Left cardiac atrium (tissue), 4 donors: ENCODE measurements around the gene CSH2. TPM values are rescaled to one million over a fixed set of nuclear protein-coding genes. Genes with fewer than 3 reads are reported as not detected.
"Not testable (repeated sequence)": the region's sequence is repeated elsewhere in the genome, so short reads cannot be mapped to it uniquely, and the experiment has no call there.

ENCODE experiments used
- ATAC-seq, 2 donors: fragments of 200-7000 bp; cut with Tn5 transposase; one replicate each; pipeline ENCODE4 v1.9.1; 2020; ENCODE audit warnings: mild to moderate bottlenecking in 2 of 2, moderate library complexity in 2 of 2
- DNase-seq: peaks from one replicate; pipeline ENCODE4 v3.0.0-alpha.2; 2020
- intact Hi-C, 2 donors: fragments of 100-400 bp; cut with DNase I; formaldehyde crosslinking; loops; one replicate each; pipeline versions ENCODE4 v1.14.1 to v1.15.1; 2022 to 2023
- total RNA-seq, 2 donors: library from RNA; stranded (reverse); fragmentation: NEBNext Ultra II Directional; extraction: Animal tissue kit (Norgen Biotek cat#: 25700); gene quantifications; one replicate each; pipeline ENCODE4 v1.2.1, GENCODE V29; 2021
- donor health status: DM: no; HTN: yes; CAD: no.
- donor health status: DM: no; HTN: yes; CAD: no; lungs with severe emphysema.
- donor health status: DM: yes; HTN: yes; CAD: no.
- donor health status: Dilated cardiomyopathy.

CSH2 gene
- total RNA-seq, 2 donors from 2014 or later, result not detected

DNA sequence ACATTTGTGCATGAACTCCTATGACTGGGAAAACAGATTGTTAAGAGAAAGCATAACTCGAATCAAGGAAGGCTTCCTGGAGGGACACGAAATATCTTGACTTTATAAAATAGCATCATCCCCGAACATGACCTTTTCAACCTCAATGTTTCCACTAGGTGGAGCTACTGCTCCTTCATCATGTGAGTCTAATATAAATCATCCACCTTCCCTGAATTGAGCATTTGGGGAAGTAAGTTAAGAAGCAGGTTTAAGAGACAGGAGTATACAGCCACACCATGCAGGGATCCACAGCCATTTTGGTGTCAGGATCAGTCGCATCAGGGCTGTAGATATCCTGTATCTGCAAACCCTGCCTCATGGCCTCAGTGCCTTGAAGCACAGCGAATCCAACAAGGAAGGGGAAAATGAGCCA is 30.3 kb upstream of the CSH2 start:
- DNase-seq, intact Hi-C loops, ATAC-seq: not testable (repeated sequence)

DNA sequence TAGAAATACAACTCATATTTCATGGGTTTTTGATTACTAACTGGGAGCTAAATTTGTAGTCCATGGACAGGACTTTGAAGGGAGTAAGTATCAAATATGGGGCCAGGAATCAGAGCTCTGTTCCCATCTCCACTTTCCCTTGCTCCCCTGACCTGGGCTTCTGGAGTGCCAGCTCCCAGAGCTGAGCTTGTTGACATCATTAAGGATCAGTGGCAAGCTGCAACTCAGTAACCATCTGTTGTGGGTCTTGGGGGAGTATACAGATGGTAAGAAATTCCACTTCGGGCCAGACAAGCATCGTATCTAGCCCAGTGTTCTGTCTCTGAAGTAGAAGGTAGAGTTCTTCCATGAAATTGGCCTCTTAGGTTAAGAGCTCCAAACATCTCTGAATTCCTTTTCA is 28.5 kb upstream of the CSH2 start:
- DNase-seq, intact Hi-C loops, ATAC-seq: not testable (repeated sequence)

DNA sequence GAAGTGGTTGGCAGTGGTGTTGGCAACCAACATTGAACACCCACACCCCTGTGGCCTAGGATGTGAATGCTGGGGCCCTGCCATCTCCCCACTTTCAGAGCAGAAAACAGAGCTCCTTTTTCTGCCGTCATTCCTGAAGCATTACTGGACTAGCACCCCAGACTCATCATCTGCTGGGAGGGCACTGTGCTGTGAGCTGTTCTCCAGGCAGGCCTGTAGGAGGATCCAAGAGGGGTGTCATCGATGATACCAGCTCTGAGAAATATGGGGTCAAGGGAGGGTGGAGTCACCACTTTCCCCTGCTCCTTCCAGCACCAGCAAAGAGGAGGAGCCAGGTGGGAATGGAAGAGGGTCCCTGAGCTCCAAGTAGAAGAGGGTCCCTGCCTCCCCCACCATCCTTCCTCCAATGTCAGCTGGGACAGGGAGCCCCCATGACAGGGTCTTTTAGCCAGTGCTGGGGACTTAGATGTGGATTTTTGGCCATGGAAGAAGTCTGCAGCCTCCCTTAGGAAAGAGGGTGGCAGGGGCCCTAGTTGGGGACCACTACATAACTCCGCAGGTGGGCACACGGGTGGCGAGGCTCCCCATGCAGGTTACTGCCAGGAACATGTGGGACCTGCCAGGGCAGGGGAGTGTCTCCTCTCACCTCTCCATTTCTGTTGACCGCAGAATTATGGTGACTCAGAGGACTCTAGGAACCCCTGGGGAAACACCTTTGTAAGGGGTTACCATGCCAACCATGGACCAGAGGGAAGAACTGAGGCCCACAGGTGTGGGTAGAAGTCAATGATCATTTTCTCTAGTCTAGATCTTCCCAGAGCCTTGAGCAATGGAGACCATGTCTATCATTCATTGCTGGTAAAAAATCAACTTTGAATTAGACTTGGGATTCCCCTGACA is 25.7 kb upstream of the CSH2 start:
- DNase-seq, ATAC-seq, intact Hi-C loops: not testable (repeated sequence)

DNA sequence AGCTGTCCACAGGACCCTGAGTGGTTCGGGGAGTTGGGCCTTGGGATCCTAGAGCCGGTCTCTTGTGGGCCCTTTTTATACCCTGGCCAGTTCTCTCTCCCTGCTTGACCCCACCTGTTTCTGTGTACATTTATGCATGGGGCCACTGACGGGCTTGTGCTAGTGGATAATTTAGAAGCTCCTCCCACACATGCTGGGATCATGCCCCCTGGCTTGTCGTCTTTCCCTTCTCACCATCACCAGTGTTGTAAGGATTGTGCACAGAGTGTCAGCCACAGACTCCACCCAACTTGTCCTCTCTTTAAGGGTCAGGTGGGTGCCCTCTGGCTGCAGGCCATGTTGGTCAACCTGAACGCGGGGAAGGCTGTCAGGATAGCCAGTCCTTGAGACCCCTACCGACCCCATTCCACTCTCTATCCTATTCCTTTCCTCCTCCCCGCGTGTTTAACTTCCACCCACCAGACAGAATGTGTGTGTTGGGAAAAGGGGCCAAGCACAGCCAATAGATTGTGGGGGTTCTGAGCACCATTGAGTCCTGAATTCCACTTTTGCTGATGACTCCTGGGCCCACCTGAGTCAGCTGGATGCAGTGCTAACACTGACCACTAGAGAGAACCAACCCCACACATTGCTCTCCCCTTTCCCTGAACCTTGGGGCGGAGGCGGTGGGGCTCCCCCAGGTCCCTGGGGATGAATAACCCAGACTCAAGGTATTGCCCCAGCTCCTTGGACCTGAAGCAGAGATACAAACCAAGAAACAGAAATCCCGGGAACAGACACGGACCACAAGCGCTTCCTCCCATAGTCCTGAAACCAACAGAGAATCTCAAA is 23.3 kb upstream of the CSH2 start, which contains the start of gene CSH1:
TSS of gene CSH1 (minus strand) at position 51 of the 831 bp plus-strand sequence. CDS start 63 bp downstream, outside the sequence.
- ATAC-seq, intact Hi-C loops, DNase-seq: not testable (repeated sequence)

DNA sequence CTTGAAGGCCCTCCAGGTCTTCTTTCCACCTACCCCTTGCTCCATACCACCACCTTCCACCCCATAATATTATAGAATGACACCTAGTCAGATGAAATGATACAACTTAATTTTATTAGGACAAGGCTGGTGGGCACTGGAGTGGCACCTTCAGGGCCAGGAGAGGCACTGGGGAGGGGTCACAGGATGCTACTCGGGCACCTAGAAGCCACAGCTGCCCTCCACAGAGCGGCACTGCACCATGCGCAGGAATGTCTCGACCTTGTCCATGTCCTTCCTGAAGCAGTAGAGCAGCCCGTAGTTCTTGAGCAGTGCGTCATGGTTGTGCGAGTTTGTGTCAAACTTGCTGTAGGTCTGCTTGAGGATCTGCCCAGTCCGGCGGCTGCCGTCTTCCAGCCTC is 21.3 kb upstream of the CSH2 start:
- intact Hi-C loops, DNase-seq, ATAC-seq: not testable (repeated sequence)

DNA sequence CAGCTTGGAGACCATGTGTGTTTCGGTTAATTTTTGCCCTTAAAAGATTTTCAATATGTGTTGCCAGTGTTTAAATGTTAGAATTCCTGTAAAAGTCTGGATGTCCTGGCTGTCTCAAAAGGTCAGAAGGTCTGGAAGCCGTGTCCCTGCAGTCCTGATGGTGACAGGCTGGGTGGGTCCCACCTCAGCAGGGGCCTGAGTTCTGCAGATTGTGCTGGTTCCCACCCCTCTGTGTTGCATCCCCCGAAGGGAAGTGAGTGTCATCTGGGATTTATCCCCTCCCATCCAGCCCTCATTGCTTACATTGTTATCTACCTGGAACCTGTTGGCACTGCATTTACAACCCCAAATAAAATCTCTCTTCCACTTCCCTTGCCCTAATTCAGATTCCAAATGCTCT is 20.5 kb upstream of the CSH2 start:
- DNase-seq, ATAC-seq, intact Hi-C loops: not testable (repeated sequence)

DNA sequence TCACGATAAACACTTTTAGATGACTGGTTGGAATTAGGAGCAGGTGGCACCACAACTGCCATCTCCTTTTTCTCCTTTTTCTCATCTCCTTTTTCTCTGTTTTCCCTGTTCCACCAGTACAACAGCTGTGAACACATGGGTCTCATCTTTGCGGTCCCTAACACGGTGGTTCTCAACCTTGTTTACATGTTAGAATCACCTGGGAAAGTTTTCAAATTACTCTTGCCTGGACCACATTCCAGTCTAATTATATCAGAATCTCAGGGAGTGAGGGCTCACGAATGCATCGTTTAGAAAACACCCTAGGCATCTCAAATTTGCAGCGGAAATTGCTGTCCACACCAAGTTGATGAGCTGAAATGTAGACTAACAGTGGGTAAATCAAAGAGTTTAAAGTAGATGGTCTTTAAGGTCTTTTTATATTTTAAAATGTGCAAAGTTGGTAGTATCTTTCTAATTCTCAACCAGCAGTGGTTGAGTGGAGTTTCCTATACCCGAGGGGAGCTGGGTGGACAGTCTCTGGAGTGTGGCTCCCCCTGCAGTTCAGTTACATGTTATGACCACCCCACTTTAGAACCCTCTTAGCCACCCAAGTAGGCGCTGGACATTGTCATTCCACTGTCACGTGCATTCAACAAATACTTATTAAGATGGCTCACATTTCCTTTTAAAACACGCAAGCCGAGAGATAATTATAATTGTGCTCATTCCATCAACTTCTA is 19.0 kb upstream of the CSH2 start:
- ATAC-seq, intact Hi-C loops, DNase-seq: not testable (repeated sequence)

DNA sequence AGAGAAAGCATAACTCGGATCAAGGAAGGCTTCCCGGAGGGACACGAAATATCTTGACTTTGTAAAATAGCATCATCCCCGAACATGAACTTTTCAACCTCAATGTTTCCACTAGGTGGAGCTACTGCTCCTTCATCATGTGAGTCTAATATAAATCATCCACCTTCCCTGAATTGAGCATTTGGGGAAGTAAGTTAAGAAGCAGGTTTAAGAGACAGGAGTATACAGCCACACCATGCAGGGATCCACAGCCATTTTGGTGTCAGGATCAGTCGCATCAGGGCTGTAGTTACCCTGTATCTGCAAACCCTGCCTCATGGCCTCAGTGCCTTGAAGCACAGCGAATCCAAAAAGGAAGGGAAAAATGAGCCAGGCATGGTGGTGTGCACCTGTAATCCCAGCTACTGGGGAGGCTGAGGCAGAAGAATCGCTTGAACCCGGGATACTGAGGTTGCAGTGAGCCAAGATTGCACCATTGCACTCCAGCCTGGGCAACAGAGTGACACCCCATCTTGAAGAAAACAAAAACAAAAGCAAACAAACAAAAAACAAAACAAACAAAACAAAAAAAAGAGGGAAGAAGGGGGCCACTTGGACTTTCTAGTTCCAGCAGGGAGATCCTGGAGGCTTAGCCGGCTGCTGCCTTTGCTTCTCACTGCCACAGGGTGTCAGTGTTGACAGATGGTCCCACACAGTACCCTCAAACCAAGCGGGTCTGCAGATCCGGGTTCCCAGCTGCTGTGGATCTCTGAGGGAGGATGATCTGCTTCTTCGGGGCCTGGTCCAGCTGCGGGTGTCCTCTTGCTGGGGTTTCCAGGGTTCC is 15.8 kb upstream of the CSH2 start:
- intact Hi-C loops, DNase-seq: not testable (repeated sequence)
- peak; percentile 78 to 84 for ATAC-seq

DNA sequence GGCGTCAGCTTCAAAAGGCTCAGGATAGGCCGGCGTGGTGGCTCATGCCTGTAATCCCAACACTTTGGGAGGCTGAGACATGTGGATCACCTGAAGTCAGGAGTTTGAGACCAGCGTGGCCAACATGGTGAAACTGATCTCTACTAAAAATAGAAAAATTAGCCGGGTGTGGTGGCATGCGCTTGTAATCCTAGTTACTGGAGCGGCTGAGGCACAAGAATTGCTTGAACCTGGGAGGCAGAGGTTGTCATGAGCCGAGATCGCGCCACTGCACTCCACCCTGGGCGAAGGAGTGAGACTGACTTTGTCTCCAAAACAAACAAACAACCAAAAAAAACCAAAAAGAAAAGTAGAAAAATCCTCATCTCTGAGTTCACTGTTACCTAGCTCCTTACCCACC is 11.6 kb upstream of the CSH2 start:
- intact Hi-C loops, DNase-seq, ATAC-seq: not testable (repeated sequence)

DNA sequence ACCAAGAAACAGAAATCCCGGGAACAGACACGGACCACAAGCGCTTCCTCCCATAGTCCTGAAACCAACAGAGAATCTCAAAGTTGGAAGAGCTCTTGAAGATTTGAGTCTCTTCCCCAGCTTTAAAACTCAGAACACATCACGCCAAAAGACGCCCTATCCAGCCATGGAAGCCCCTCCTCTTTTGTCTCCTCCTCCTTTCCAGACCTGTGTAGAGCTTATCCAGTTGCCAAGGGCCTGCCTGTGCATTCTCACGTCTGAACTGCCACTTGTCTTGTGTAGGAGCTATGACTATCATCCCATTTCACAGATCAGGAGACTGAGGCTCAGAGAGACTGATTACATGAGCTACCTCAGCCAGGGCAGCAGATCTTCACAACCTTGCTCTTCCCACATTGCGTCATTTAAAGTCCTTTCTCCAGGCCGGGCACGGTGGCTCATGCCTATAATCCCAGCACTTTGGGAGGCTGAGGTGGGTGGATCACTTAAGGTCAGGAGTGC is 9.2 kb upstream of the CSH2 start:
- ATAC-seq, DNase-seq, intact Hi-C loops: not testable (repeated sequence)

DNA sequence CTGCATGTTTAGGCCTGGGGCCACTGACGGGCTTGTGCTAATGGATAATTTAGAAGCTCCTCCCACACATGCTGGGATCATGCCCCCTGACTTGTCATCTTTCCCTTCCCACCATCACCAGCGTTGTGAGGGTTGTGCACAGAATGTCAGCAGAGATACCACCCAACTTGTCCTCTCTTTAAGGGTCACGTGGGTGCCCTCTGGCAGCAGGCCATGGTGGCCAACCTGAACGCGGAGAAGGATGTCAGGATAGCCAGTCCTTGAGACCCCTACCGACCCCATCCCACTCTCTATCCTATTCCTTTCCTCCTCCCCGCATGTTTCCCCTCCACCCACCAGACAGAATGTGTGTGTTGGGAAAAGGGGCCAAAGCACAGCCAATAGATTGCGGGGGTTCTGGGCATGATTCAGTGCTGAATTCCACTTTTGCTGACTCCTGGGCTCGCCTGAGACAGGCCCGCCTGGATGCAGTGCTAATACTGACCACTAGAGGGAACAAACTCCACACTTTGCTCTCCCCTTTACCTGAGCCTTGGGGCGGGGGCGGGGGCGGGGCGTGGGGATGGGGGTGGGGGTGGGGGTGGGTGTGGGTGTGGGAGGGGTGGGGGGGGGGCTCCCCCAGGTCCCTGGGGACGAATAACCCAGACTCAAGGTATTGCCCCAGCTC is 8.6 kb upstream of the CSH2 start, which contains the start of gene GH2:
TSS of gene GH2 (minus strand) at position 10 of the 667 bp plus-strand sequence. CDS start 143 bp downstream, outside the sequence.
- ATAC-seq, result peak; percentile 65 to 81
- intact Hi-C loops, result no loop called here
- DNase-seq, result peak; percentile 42

DNA sequence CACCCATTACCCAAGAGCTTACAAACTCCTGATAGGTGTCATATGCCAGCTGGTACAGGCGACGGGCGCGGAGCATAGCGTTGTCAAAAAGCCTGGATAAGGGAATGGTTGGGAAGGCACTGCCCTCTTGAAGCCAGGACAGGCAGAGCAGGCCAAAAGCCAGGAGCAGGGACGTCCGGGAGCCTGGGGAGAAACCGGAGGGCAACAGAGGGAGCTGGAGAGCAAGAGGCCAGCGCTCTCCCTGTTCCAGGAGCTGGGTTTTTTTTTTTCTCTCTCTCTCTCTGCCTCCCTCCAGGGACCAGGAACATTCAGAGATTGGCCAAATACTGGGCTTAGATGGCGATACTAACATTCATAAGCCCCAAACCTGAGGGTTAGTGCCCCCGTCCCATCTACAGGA is 7.9 kb upstream of the CSH2 start:
- ATAC-seq, intact Hi-C loops, DNase-seq: not testable (repeated sequence)

DNA sequence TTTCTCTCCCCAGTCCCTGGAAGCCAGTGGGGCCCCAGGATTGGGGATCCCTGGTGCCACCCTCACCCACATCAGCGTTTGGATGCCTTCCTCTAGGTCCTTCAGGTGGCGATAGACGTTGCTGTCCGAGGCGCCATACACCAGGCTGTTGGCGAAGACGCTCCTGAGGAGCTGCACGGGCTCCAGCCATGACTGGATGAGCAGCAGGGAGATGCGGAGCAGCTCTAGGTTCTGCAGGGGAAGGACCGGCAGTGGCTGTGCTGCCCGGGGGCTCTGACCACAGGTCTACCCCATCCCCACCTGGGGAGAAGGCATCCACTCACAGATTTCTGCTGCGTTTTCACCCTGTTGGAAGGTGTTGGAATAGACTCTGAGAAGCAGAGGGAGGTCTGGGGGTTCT is 7.2 kb upstream of the CSH2 start:
- DNase-seq (no peak), ATAC-seq (no peak)
- intact Hi-C loops, result no loop called here

DNA sequence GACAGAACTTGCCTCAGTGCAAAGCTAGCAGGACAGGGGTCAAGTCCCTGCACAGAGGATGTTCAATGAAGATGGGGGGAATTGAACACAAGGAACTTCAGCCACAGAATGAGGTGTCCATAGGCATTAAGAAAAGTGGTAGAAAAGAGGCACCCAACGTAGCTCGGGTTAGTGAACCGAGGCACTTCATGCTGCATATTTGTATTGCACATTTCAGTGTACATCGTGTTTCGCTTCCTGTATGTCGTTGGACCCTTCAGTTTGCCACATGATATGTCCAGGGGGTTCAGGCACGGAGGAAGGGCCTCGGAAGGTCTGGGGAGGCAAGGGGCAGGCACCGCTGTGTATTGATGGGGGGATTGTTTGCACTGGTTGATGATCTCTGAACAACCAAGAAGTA is 4.9 kb upstream of the CSH2 start:
- intact Hi-C loops, DNase-seq, ATAC-seq: not testable (repeated sequence)

DNA sequence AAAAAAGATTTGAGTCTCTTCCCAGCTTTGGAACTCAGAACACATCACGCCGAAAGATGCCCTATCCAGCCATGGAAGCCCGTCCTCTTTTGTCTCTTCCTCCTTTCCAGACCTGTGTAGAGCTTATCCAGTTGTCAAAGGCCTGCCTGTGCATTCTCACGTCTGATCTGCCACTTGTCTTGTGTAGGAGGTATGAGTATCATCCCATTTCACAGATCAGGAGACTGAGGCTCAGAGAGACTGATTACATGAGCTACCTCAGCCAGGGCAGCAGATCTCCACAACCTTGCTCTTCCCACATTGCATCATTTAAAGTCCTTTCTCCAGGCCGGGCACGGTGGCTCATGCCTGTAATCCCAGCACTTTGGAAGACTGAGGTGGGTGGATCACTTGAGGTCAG is 1.2 kb upstream of the CSH2 start:
- intact Hi-C loops, result not testable (repeated sequence)

DNA sequence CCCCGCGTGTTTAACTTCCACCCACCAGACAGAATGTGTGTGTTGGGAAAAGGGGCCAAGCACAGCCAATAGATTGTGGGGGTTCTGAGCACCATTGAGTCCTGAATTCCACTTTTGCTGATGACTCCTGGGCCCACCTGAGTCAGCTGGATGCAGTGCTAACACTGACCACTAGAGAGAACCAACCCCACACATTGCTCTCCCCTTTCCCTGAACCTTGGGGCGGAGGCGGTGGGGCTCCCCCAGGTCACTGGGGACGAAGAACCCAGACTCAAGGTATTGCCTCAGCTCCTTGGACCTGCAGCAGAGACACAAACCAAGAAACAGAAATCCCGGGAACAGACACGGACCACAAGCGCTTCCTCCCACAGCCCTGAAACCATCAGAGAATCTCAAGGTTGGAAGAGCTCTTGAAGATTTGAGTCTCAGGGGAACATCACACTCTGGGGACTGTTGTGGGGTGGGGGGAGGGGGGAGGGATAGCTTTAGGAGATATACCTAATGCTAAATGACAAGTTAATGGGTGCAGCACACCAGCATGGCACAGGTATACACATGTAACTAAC is 667 bp upstream of the CSH2 start:
- DNase-seq, intact Hi-C loops, ATAC-seq: not testable (repeated sequence)

More for the DNA sequence above, 1.2 kb upstream of the CSH2 start:
- ATAC-seq, DNase-seq: not testable (repeated sequence)
